GM23338 (cell line): ENCODE data around the gene ZBTB8B. TPM values are rescaled to one million over a fixed set of nuclear protein-coding genes. Genes with fewer than 3 reads are reported as not detected.

Source experiments
- ATAC-seq: fragments of 200-7000 bp; cut with Tn5 transposase; 3 replicates; pipeline ENCODE4 v1.9.1; 2020
- DNase-seq: peaks from one replicate; pipeline ENCODE4 v3.0.0-alpha.2; 2015; ENCODE audit warnings: low spot score
- H2AFZ ChIP-seq: fragments of 200-600 bp; sonication (generic); 2 replicates; pipeline ENCODE4 v1.8.0; 2016; ENCODE audit warnings: antibody characterized with exemption, mild to moderate bottlenecking, moderate library complexity
- H3F3A ChIP-seq: fragments of 200-600 bp; sonication (generic); replicated peaks from 2 replicates; pipeline ENCODE4 v1.8.0; 2017; ENCODE audit warnings: antibody characterized with exemption, mixed run types, low read depth
- H3K27ac ChIP-seq: fragments of 200-600 bp; sonication (generic); 2 replicates; pipeline ENCODE4 v1.6.1; 2016; ENCODE audit warnings: low read depth
- H3K27me3 ChIP-seq: fragments of 200-600 bp; sonication (generic); 2 replicates; pipeline ENCODE4 v1.8.0; 2016; ENCODE audit warnings: mild to moderate bottlenecking, mixed run types, moderate library complexity; ENCODE audit not compliant: insufficient read depth
- H3K36me3 ChIP-seq: fragments of 200-600 bp; sonication (generic); 2 replicates; pipeline ENCODE4 v1.8.0; 2016; ENCODE audit warnings: mild to moderate bottlenecking; ENCODE audit not compliant: insufficient read depth
- H3K4me1 ChIP-seq: fragments of 200-600 bp; sonication (generic); 2 replicates; pipeline ENCODE4 v1.8.0; 2016; ENCODE audit warnings: mild to moderate bottlenecking, moderate library complexity; ENCODE audit not compliant: insufficient read depth
- H3K4me2 ChIP-seq: fragments of 200-600 bp; sonication (generic); 2 replicates; pipeline ENCODE4 v1.7.1; 2017; ENCODE audit warnings: mixed run types
- H3K4me3 ChIP-seq: fragments of 200-600 bp; sonication (generic); 2 replicates; pipeline ENCODE4 v1.6.1; 2016; ENCODE audit warnings: mixed run types
- H3K79me2 ChIP-seq: fragments of 200-600 bp; sonication (generic); replicated peaks from 2 replicates; pipeline ENCODE4 v1.8.0; 2017; ENCODE audit warnings: mild to moderate bottlenecking; ENCODE audit not compliant: insufficient read depth
- H3K9me2 ChIP-seq: fragments of 200-600 bp; sonication (generic); 2 replicates; pipeline ENCODE4 v1.8.0; 2017; ENCODE audit not compliant: insufficient read depth
- H4K20me1 ChIP-seq: fragments of 200-600 bp; sonication (generic); replicated peaks from 2 replicates; pipeline ENCODE4 v1.8.0; 2017; ENCODE audit warnings: mild to moderate bottlenecking; ENCODE audit not compliant: insufficient read depth
- H3K27ac Mint-ChIP-seq: 2 replicates; pipeline ENCODE4 v1.8.0; 2020; ENCODE audit warnings: inconsistent platforms, mild to moderate bottlenecking, moderate library complexity, mixed read lengths
- H3K27me3 Mint-ChIP-seq: 3 replicates; pipeline ENCODE4 v1.8.0; 2022; ENCODE audit warnings: low read depth, mild to moderate bottlenecking, moderate library complexity, mixed read lengths, inconsistent platforms; ENCODE audit not compliant: insufficient read depth, poor library complexity
- H3K36me3 Mint-ChIP-seq: 3 replicates; pipeline ENCODE4 v1.8.0; 2021; ENCODE audit warnings: low read depth, mild to moderate bottlenecking, inconsistent platforms, moderate library complexity, mixed read lengths
- H3K4me1 Mint-ChIP-seq: 3 replicates; pipeline ENCODE4 v1.8.0; 2020; ENCODE audit warnings: mild to moderate bottlenecking, inconsistent platforms, mixed read lengths
- H3K4me3 Mint-ChIP-seq: 3 replicates; pipeline ENCODE4 v1.8.0; 2021; ENCODE audit warnings: moderate library complexity, mild to moderate bottlenecking, inconsistent platforms, mixed read lengths
- H3K9me3 Mint-ChIP-seq: 3 replicates; pipeline ENCODE4 v1.8.0; 2020; ENCODE audit warnings: moderate library complexity, mild to moderate bottlenecking, inconsistent platforms, mixed read lengths
- CREB1 ChIP-seq: fragments of 250-450 bp; sonication (Bioruptor Pico); IDR thresholded peaks from 2 replicates; pipeline ENCODE4 v1.5.0; 2020; ENCODE audit warnings: low read depth, mild to moderate bottlenecking, moderate library complexity
- EZH2phosphoT487 ChIP-seq: fragments of 200-600 bp; sonication (generic); IDR thresholded peaks from one replicate; pipeline ENCODE4 v1.8.1; 2018; ENCODE audit warnings: antibody characterized with exemption; ENCODE audit not compliant: unreplicated experiment
- NANOG ChIP-seq: IDR thresholded peaks from 2 replicates; pipeline ENCODE4 v1.6.1; 2016; ENCODE audit warnings: antibody characterized with exemption, borderline replicate concordance
- REST ChIP-seq: IDR thresholded peaks from one replicate; pipeline ENCODE4 v1.6.1; 2018; ENCODE audit warnings: antibody characterized with exemption; ENCODE audit not compliant: unreplicated experiment
- STAT1 ChIP-seq: IDR thresholded peaks from one replicate; pipeline ENCODE4 v1.6.1; 2016; ENCODE audit warnings: antibody characterized with exemption; ENCODE audit not compliant: unreplicated experiment
- ZNF114 ChIP-seq: fragments of 250-450 bp; sonication (Bioruptor Pico); IDR thresholded peaks from 2 replicates; pipeline ENCODE4 v1.5.0; 2020; ENCODE audit warnings: mild to moderate bottlenecking, moderate library complexity
- ZNF331 ChIP-seq: fragments of 250-450 bp; sonication (Bioruptor Pico); IDR thresholded peaks from 2 replicates; pipeline ENCODE4 v1.5.0; 2020; ENCODE audit warnings: low read depth, mild to moderate bottlenecking, moderate library complexity
- polyA plus RNA-seq: library from polyadenylated mRNA; unstranded; fragments of >200 nt; fragmentation: Nextera tagmentation; extraction: Ambion mirVana; gene quantifications from 2 replicates; pipeline ENCODE4 v1.2.1, GENCODE V29; 2016
- total RNA-seq: library from RNA; depleted of rRNA; stranded (reverse); fragments of >200 nt; shearing (Covaris generic); gene quantifications from 2 replicates; pipeline ENCODE4 v1.2.3, GENCODE V29; 2014
- TF ChIP-seq, protein P1 (sequence below), 2 experiments: fragments of 200-600 bp in 1 of 2; sonication (generic) in 1 of 2; conservative IDR thresholded peaks; 2 replicates each; pipeline versions ENCODE4 v1.5.1 to v1.6.1; 2016 to 2017; ENCODE audit warnings: antibody characterized with exemption in 2 of 2, low read depth in 2 of 2, mild to moderate bottlenecking in 2 of 2, moderate library complexity in 1 of 2

Gene ZBTB8B
- total and polyA plus RNA-seq, 2 experiments from 2014 or later = 0.95 to 4.2 TPM

DNA sequence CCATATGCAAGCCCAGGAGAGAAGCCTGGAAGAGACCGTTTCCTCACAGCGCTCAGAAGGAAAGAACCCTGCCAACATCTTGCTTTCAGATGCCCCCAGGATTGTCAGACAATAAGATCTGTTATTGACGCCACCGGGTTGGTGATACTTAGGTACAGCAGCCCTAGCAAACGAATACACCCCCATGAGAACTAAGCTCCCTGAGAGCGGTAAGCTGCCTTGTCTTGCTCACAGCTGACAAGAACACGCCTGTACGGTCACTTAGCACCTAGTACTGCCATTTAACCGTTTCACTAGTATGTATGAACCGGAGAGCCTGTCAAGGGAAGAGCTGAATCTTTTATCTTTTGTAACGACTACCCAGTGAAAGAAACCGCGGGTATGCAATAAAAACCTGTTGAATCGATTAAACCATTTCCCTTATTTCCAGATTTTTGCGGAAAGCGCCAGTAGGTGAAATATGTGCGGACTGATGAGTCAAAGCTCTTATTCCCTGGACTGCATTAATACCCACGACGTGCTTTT lies 619 bp upstream of the ZBTB8B start (continued):
- TF ChIP-seq, protein P1, sequence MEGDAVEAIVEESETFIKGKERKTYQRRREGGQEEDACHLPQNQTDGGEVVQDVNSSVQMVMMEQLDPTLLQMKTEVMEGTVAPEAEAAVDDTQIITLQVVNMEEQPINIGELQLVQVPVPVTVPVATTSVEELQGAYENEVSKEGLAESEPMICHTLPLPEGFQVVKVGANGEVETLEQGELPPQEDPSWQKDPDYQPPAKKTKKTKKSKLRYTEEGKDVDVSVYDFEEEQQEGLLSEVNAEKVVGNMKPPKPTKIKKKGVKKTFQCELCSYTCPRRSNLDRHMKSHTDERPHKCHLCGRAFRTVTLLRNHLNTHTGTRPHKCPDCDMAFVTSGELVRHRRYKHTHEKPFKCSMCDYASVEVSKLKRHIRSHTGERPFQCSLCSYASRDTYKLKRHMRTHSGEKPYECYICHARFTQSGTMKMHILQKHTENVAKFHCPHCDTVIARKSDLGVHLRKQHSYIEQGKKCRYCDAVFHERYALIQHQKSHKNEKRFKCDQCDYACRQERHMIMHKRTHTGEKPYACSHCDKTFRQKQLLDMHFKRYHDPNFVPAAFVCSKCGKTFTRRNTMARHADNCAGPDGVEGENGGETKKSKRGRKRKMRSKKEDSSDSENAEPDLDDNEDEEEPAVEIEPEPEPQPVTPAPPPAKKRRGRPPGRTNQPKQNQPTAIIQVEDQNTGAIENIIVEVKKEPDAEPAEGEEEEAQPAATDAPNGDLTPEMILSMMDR (conservative IDR thresholded peaks at IDR 0.05; ENCODE audit: low read depth in 2 of 2) = no peak
- TF ChIP-seq REST = no peak
- no peak for TF ChIP-seq NANOG
- TF ChIP-seq ZNF114 = no peak

GRCh38 chr1:32465578-32465933 lies 684 bp downstream of the ZBTB8B start:
- Histone ChIP-seq H3K79me2 (peaks cover 15% of the 10 kb centered on the region), H3K4me2 (peak overlapping the region; percentile 88), H3K4me3 (peak overlapping the region; percentile 87), H3K9me2 (no peaks in the 10 kb centered on the region), H4K20me1 (no peaks in the 10 kb centered on the region; the same call in 1 of the 2 replicates), H3F3A (no peaks in the 10 kb centered on the region), H3K4me1 (peaks cover 8% of the 10 kb centered on the region; the same call in 1 of the 2 replicates), H3K27me3 (no peaks in the 10 kb centered on the region), H3K36me3 (no peaks in the 10 kb centered on the region), H2AFZ (peak overlapping the region; percentile 94), H3K27ac (no peak overlapping the region)
- ATAC-seq (no peak), DNase-seq (no peak)
- no peak for TF ChIP-seq EZH2phosphoT487
- TF ChIP-seq CREB1 (CRISPR knock-in tag) = no peak
- no peak for TF ChIP-seq STAT1
- TF ChIP-seq, protein P1 (conservative IDR thresholded peaks at IDR 0.05; ENCODE audit: low read depth in 2 of 2) = no peak
- no peak for TF ChIP-seq REST
- TF ChIP-seq ZNF331 (CRISPR knock-in tag) = no peak
- H3K27ac Mint-ChIP-seq = no peak overlapping the region
- peaks cover 10% of the 10 kb centered on the region for H3K27me3 Mint-ChIP-seq
- no peaks in the 10 kb centered on the region for H3K9me3 Mint-ChIP-seq
- peak overlapping the region; percentile 98 for H3K4me3 Mint-ChIP-seq
- no peaks in the 10 kb centered on the region; the same call in 2 of the 3 replicates for H3K36me3 Mint-ChIP-seq
- H3K4me1 Mint-ChIP-seq = peaks cover 3% of the 10 kb centered on the region; the same call in 2 of the 3 replicates
